Measurements from ENCODE around the gene OLIG2.

Gene OLIG2

GRCh38 chr21:33025489-33026442 lies at the start of gene OLIG2:
TSS of gene OLIG2 (plus strand) at chr21:33025935. CDS start at chr21:33026863, 928 bp downstream.
- DNase-seq = peak in 1 of 2 experiments; percentile 23

GRCh38 chr21:32976791-32977190 lies 48.9 kb upstream of the OLIG2 start:
- no peak for DNase-seq

DNA sequence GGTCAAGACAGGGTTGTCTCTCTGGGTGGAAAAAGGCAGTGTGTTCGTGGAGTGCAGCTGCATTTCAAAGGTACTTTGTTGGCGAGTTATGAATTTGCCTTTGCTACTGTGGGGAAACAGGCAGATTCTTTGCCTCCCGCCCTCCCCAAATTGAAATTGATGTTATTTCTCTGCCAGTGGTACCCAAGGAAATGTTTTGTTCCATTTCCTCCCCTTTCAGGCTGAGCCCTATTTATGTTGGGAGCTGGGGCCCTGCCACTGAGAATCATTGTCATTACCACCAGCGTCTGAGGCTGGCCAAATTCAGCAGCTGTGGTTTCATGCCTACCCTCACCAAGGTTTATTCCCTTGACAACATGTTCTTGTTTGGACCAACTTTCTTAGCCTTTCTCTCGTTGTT lies 48.5 kb upstream of the OLIG2 start:
- no peak for DNase-seq

- DNase-seq = no peak
Observed at GRCh38 chr21:32978331-32979270, 47.1 kb upstream of the OLIG2 start.

- DNase-seq = no peak
Observed at GRCh38 chr21:32979598-32980268, 46.0 kb upstream of the OLIG2 start.

- no peak for DNase-seq
Observed at GRCh38 chr21:32981096-32981495, 44.6 kb upstream of the OLIG2 start.

DNA sequence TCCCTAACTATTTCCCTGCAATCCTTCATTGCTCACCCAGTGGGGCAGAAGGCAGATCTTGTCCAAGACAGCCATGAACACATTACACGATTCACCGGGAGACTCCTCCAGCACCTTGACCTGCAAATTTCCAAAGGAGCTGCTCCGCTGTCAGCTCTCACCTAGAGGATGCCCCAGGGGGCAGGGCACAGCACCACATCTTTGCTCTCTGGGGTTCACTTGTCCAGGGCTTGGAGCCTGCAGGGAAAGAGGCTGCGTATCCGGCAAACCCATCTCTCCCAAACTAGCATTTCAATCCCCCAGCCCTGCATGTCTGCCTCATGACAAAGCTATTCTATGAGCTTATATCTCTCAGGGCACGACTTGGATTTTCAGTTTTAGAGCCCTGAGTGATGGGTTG lies 35.1 kb upstream of the OLIG2 start:
- DNase-seq = no peak

DNA sequence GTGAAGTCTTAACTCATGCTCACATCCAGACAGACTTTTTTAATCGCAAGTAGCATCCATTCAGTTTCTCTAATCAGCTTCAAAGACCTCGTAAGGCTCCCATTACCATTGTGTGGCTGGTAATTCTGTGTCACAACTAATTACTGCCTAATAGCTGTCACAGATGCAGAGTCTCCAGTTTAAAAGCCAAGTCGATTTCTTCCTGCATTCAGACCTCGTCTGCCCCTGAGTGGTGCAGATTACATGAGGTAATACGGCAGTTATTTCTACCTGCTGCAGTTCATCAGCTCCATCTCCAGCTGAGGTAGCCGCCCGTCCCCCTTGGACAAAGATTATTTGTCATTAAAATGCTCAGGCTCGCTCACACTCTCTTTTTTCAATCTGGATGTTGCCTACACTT lies 34.4 kb upstream of the OLIG2 start:
- DNase-seq = no peak

DNA sequence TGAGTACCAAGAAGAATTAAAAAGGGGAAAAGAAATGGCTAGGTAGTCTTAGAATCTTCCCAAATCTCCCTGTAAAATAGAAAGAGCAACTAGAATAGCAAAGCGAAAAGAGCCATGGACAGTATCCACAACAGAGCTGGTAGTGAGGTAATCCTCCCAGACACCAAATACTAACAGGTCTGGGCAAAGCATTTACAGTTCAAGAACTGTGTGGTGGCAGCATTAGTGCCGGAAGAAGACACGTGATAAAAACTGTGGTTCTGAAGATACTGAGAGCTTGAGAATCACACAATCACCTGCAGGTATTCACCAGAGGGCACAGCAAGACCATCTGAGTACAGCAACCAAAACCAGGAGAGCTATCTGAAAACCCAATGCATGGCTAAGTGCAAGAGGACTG lies 31.8 kb upstream of the OLIG2 start:
- no peak for DNase-seq

DNA sequence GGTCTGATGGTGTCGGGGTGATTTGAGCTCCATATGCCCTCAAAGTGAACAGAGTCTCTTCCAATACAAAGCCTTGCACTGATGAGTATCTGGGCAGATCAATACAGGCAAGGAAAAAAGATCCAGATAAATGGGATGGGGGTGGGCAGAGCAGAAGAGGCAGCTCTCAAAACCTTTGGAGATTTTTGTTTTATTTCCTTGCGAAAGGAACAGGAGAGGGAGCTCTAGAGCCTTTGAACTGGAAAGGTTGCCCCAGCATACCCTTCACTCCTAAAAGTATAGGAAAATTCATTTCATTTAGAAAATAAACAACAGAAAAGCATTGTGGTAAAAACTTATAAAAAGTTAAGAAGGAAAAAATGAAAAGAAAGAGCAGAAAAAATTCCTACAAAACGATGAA lies 31.4 kb upstream of the OLIG2 start:
- no peak for DNase-seq

DNA sequence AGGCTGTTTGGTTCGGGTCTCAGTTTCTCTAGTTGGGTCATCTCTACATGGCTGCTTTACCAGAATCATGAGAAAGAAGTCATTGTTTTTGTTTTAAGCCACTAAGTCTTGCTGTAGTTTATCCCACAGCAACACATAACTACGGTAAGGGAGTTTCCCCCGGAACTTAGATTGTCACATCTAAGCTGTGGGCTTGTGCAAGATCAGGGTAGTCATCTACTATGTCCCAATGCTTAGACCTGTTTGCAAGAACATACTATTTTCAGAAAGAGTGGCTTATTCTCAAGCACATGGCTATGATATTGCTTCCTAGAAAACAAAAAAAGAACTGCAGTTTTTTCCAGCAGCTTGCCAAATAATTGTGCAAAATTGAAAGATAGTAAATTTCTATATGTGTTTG lies 18.0 kb upstream of the OLIG2 start:
- DNase-seq = no peak

- DNase-seq = no peak
Observed at GRCh38 chr21:33008333-33009051, 17.2 kb upstream of the OLIG2 start.

DNA sequence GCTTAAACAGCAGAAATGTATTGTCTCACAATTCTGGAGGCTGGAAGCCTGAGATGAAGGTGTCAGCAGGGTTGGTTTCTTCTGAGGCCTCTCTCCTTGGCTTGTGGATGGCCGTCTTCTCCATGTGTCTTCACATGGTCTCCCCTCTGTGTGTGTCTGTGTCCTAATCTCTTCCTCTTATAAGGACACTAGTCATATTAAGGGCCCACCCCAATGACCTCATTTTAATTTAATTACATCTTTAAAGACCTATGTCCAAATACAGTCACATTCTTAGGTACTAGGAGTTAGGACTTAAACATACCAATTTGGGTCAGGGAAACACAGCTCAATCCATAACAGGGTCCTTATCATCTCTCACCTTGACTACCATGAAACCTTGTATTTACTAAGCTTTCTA lies 14.8 kb upstream of the OLIG2 start:
- DNase-seq = no peak

- DNase-seq = no peak
Observed at GRCh38 chr21:33011462-33011861, 14.3 kb upstream of the OLIG2 start.

DNA sequence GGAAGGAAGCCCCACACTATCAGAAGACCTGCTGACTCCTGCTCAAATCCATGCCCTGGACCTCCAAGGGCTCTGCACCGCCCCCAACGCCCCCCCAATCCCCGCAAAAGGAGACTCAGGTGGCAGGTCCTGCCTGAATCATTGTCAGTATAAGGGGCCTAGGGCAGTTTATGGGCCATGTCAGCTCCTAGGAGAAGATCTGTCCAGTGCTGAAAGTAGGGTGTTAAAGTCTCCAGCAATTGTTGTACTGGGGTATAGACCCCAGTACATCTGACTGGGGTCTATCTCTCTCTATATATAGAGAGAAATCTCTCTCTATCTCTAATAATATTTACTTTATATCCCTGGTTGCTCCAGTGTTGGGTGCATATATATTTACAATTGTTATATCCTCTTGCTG lies 12.1 kb upstream of the OLIG2 start:
- no peak for DNase-seq

DNA sequence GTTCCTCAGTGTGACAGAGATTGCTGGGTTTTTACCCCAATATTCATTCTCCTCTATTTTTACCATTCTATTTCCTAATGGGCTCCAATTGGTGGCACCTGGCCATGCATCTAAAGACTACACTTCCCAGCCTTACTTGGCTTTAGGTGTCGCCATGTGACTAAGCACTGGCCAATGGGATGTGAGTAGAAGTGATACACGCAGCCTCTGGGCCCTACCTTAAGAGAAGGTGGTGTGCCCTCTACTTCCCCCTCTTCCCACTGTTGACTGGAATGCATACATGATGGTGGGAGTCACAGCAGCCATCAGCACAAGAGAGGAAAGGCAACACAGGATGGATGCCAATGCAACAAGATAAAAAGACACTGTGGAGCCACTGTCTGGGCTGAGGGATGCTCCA lies 11.4 kb upstream of the OLIG2 start:
- no peak for DNase-seq

DNA sequence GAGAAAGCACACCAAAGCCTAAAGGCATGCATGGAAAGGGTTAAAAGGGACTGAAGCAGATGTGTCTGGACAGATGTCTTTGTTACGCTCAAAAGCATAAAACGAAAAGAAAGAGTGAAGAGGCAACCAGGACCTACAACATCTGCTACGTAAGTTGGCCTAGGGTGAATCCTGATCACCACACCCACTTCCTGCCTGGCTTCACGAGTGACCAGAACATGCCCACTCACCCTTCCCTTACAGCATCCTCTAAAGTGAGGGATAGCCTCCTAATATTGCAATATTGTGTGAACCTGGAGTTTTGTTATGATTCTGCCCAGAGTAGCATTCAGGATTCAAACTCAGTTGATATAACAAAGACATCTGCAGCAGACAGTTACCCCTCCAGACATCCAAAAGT lies 10.6 kb upstream of the OLIG2 start:
- DNase-seq = no peak

DNA sequence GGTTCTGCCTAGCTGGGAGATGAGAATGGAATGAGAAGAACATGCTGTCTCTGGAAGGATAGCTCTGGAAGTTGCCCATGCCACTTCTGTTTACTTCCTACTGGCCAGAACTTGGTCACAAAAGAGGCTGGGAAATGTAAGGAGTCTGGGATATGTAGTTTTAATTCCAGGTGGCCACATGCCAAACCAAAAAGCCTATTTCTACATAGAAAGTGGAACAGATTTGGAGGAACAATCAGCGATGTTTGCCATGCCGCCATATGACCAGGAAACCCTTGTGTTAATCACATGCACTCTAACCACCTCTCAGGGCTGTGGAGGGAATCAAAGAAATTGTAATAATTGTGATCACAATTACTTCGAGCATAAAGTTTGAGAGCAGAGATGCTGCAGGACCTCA lies 10.0 kb upstream of the OLIG2 start:
- no peak for DNase-seq

DNA sequence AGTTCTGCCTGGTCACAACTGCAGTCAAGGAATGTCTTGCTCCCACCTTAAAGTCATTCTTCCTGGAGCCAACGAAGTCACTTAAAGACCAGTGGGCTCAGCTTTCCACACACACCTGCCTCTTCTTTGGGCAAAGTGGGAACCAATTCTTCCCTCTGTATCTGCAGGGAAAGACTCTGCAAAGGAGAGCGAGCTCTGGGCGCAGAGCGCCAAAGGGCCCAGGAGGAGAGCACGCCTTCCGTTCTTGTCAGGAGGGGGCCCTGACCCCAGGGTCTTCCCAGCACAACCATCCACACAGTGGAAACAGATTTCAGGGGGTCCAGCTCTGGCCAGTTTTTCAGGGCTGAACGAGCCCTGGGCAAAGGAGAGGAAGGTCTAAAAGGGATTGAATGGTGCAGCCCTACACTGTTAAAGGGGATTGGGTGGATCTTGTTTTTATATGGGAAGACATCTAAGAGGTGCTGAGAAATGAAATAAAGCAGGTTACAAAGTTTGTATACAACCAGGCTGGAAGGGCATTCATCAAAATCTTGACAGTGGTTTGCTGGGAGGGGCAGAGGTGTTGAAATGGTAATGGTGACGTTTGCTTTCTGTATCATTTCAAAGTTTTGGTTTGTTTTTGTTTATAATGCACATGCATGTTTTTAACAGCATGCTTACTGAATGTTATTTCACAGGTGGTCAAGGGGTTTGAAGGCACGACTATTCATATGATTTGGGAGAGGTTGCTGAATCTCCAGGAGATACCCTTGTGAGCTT lies 6.8 kb upstream of the OLIG2 start:
- DNase-seq = no peak

- no peak for DNase-seq
Observed at GRCh38 chr21:33019516-33019884, 6.2 kb upstream of the OLIG2 start.

DNA sequence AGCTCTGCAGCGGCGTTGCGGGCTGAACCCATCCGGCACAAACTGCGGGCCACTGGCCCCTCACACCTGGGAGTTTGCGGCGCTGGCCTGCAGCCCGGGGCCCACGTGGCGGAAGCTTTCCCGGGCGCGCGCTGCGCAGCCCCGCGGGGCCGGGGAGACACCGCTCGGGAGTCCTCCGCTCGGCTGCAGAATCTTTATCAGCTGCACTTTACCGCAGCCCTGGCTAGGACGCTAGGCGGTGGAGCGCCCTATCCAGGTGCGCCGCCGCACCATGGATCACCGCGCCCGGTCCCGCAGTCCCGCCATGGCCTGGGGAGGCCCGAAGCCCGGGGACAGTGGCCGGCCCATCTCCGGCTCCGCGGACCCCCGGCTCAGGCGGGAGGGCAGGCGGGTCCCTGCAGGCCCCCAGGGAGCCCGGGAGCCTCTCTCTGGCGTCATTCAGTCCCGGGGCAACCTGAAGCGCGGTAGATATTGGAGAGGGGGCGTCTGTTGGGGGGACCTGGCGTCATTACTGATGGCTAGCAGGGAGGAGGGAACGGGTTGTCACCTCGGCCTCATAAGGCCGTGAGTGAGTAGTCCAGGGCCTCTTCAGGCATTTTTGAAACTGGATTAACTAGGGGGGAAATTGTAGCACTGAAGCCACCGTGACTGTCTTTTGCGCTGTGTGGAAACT lies 5.7 kb upstream of the OLIG2 start:
- DNase-seq = peak in 1 of 2 experiments; percentile 10

Measured in activated CD4-positive, alpha-beta T cell treated with anti-CD3 and anti-CD28 coated beads, Interleukin-2, amount 50 U/mL, for 48 hours (primary cell).